BE2C (cell line): Measurements from ENCODE around the gene PTPRG.

Source experiments
- DNase-seq: peaks from one replicate; pipeline ENCODE4 v3.0.0-alpha.2; 2020
- H3K27me3 ChIP-seq: fragments of 250-450 bp; sonication (Bioruptor Pico); 2 replicates; pipeline ENCODE4 v1.5.1; 2020; ENCODE audit warnings: mild to moderate bottlenecking
- H3K36me3 ChIP-seq: fragments of 250-450 bp; sonication (Bioruptor Pico); 2 replicates; pipeline ENCODE4 v1.5.1; 2020; ENCODE audit warnings: mild to moderate bottlenecking
- H3K4me1 ChIP-seq: fragments of 250-450 bp; sonication (Bioruptor Pico); 2 replicates; pipeline ENCODE4 v1.5.1; 2020
- H3K4me3 ChIP-seq: 2 replicates; pipeline ENCODE4 v1.5.1; 2011; ENCODE audit warnings: low read depth, low read length
- H3K9me3 ChIP-seq: fragments of 250-450 bp; sonication (Bioruptor Pico); 2 replicates; pipeline ENCODE4 v1.5.1; 2020
- TF ChIP-seq, protein P1 (sequence below): IDR thresholded peaks from 2 replicates; pipeline ENCODE4 v1.5.1; 2012; ENCODE audit warnings: mild to moderate bottlenecking, low read depth, low read length

The PTPRG gene

DNA sequence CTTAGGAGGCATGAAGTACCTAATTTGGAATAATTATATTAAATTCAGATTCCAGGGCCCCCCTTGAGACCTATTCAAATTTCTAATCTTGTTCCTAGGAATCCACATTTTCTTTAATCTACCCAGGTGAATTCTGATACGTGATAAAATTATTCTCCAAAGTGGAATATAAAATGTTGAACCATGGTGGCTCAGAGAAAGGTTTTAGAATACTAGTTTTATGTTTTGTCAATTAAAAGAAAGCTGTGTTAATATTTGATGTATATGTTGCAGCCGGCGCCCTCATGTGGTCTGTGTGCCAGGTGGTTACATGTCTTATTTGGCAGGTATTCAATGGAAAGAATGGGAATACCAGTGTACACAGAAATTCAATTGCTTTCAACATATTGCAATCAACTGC is 490.1 kb downstream of the PTPRG start:
- Histone ChIP-seq H3K4me1 (no peaks in the 10 kb centered on the region), H3K9me3 (no peaks in the 10 kb centered on the region), H3K27me3 (peaks cover 3% of the 10 kb centered on the region; the same call in 1 of the 2 replicates), H3K36me3 (no peaks in the 10 kb centered on the region), H3K4me3 (no peak overlapping the region)
- TF ChIP-seq, protein P1, sequence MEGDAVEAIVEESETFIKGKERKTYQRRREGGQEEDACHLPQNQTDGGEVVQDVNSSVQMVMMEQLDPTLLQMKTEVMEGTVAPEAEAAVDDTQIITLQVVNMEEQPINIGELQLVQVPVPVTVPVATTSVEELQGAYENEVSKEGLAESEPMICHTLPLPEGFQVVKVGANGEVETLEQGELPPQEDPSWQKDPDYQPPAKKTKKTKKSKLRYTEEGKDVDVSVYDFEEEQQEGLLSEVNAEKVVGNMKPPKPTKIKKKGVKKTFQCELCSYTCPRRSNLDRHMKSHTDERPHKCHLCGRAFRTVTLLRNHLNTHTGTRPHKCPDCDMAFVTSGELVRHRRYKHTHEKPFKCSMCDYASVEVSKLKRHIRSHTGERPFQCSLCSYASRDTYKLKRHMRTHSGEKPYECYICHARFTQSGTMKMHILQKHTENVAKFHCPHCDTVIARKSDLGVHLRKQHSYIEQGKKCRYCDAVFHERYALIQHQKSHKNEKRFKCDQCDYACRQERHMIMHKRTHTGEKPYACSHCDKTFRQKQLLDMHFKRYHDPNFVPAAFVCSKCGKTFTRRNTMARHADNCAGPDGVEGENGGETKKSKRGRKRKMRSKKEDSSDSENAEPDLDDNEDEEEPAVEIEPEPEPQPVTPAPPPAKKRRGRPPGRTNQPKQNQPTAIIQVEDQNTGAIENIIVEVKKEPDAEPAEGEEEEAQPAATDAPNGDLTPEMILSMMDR: peak; percentile 65
- peak; percentile 51 for DNase-seq

DNA sequence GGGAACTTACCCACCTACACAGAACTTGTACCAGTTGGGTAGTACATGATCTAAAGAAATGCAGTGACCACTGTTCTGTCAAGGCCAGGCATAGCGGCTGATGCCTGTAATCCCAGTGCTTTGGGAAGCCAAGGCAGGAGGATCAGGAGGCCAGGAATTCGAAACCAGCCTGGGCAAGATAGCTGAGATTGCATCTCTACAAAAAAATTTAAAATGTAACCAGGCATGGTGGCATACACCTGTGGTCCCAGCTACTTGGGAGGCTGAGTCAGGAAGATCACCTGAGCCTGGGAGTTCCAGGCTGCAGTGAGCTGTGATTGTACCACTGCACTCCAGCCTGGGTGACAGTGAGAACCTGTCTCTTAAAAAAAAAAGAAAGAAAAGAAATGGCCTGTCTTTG is 491.0 kb downstream of the PTPRG start:
- no peaks in the 10 kb centered on the region for H3K36me3 ChIP-seq
- no peak overlapping the region for H3K4me3 ChIP-seq
- no peaks in the 10 kb centered on the region for H3K9me3 ChIP-seq
- H3K27me3 ChIP-seq: peaks cover 3% of the 10 kb centered on the region; the same call in 1 of the 2 replicates
- no peaks in the 10 kb centered on the region for H3K4me1 ChIP-seq
- TF ChIP-seq, protein P1: no peak
- DNase-seq: no peak

DNA sequence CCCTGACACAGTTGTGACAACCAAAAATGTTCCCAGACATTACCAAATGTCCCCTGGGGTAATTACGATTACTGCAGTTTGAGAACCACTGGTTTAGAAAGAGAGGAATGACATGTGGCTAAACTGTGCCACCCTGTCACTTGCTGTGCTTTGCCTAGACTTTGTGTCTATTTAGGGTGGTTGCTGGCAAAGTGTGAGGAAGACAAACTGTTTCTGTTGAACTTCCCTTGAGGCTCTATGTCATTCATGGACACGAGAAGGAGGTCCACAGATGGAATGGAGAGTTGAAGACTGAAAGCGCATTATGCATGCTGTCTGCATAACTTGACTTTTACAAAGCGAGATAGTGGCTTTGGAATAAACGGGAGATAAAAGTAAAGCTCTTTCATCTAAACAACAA is 495.3 kb downstream of the PTPRG start:
- Histone ChIP-seq H3K4me3 (no peak overlapping the region), H3K4me1 (no peaks in the 10 kb centered on the region), H3K9me3 (no peaks in the 10 kb centered on the region), H3K27me3 (0 out of 2 replicates have a peak, but pooled peaks cover 3% of the 10 kb centered on the region), H3K36me3 (no peaks in the 10 kb centered on the region)
- TF ChIP-seq, protein P1: no peak
- no peak for DNase-seq

DNA sequence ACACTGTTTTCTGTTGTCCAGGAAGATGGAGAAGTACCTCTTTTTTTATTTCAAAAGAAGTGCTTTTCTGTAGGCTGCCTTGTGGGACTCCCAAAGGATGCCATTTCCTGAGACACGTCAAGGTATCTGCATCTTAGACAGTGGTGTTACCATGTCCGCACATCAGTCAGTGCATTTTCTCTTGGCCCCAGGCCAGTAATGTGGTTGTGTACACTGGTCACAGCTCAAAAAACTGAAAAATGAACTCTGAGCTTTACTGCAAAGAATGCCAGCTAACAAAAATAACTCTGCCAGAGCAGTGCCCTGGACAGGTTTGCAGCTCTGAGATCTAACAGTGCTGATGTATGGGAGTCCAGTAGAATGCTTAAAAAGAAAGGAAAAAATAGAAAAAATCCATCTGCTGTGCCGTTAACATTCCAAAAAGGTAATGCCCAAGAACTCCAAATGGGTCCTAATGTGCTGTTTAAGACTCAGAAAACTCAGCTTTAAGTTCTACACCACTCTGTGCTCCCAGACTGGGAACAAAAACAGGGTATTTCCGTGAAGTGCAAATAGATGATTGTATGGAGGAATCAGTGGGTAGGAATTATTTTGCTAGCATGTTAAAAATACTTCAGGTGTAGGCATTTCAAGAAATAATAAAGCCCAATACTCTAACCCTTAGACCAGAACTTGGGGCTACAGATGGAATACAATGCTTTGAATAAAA is 496.1 kb downstream of the PTPRG start:
- TF ChIP-seq, protein P1: no peak
- DNase-seq: no peak

DNA sequence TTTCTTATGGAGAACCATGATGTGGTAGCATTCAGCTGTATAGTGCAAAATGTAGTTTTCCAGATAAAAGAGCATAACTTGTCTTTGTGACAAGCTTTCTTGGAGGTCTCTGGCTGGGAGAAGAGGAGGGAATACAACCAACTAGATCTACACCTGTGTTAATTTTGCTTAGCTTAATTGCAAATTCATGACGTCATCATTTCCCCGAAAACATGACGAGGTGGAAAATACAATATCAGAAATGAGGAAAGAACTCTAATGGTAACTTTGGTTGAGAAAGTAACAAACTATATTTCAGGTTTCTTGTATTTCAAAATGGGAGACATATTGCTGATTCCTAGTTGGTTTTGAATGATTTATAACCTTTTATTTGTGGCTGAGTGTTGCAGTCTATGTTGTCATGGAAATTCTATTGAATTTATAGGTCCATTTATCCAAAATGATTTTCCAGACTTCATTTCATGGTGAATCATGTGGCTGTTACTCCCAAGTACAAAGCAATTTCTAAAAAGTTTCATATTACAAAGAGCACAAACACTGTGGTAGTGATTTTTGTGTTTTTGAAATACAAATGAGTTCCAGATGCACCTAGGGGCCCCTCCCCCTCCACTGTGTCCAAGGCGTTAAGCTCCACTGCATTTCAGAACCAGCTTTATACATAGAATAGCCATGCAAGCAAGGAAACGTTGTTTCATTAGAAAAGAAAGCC is 504.8 kb downstream of the PTPRG start:
- no peak for DNase-seq
- TF ChIP-seq, protein P1: no peak
- Histone ChIP-seq H3K9me3 (no peaks in the 10 kb centered on the region), H3K27me3 (peaks cover 2% of the 10 kb centered on the region), H3K4me3 (no peak overlapping the region), H3K36me3 (no peaks in the 10 kb centered on the region), H3K4me1 (no peaks in the 10 kb centered on the region)

More for the DNA sequence above, 496.1 kb downstream of the PTPRG start:
- Histone ChIP-seq H3K36me3 (no peaks in the 10 kb centered on the region), H3K9me3 (no peaks in the 10 kb centered on the region), H3K4me1 (no peaks in the 10 kb centered on the region), H3K27me3 (0 out of 2 replicates have a peak, but pooled peaks cover 3% of the 10 kb centered on the region), H3K4me3 (no peak overlapping the region)

DNA sequence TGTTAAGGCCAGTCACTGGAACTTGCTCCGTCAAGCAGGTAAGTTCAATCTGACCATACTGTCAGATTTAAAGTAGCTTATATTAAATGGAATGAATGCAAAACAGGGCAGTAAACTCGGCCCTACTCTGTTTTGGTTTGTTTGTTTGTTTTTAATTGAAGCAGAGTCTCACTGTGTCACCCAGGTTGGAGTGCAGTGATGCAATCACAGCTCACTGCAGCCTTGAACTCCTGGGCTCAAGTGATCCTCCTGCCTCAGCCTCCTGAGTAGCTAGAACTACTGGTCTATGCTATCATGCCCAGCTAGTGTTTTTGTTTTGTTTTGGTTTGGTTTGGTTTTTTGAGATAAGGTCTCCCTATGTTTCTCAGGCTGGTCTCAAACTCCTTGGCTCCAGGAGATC is 507.0 kb downstream of the PTPRG start:
- Histone ChIP-seq H3K36me3 (no peaks in the 10 kb centered on the region), H3K27me3 (peaks cover 2% of the 10 kb centered on the region), H3K9me3 (no peaks in the 10 kb centered on the region), H3K4me3 (no peak overlapping the region), H3K4me1 (no peaks in the 10 kb centered on the region)
- DNase-seq: no peak
- TF ChIP-seq, protein P1: no peak
